Measurements from ENCODE around the gene C6.
"Not testable (repeated sequence)": the region's sequence is repeated elsewhere in the genome, so short reads cannot be mapped to it uniquely, and the experiment has no call there.

The C6 gene

DNA sequence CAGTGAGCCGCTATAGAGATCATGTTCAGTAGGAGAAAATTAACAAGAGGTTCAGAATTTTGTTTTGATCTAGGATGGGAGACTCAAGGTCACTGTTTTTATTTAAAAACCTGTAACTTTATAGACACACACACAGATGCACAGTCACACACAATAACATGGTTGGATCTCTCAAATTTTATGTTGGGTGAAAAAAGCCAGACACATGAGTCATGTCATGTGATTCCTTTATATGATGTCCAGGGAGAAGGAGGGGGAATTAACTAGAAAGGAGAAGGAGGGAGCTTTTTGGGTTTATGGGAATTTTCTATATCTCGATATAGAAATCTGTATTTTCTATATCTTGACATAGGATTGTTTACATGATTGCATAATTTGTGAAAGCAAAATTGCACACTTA is 17.1 kb downstream of the C6 start:
- Histone ChIP-seq H3K9me3 (ENCODE audit: control insufficient read depth, insufficient read depth, low read length) (no peaks in the 10 kb centered on the region), H3K4me3 (ENCODE audit: low read depth, low read length) (no peak overlapping the region), H3K36me3 (ENCODE audit: control insufficient read depth, insufficient read depth, low read length) (no peaks in the 10 kb centered on the region), H3K4me1 (ENCODE audit: control insufficient read depth, insufficient read depth, low read length) (no peaks in the 10 kb centered on the region), H3K27me3 (ENCODE audit: control insufficient read depth, insufficient read depth, low read length) (no peaks in the 10 kb centered on the region), H3K9ac (ENCODE audit: low read depth, low read length) (no peak overlapping the region)

DNA sequence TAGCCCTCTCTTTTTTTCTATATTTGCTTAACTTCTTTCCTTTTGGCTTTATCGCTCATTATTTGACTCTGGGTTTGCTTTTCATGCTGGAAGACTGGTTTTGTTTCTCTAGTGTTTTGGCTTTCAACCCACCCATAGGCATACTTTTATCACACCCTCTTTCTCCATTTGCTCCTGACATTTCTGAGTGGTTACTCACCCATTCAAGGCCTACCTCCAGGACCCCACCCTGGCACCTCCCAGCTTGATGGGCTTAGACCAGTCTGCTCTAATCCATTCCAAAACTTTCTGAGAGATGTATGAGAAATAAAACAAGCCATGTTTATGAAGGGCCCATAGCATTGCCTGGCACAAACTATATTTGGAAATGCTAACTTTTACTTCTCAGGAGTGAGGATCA is 18.1 kb downstream of the C6 start:
- Histone ChIP-seq H3K9ac (ENCODE audit: low read depth, low read length) (no peak overlapping the region), H3K27me3 (ENCODE audit: control insufficient read depth, insufficient read depth, low read length) (no peaks in the 10 kb centered on the region), H3K9me3 (ENCODE audit: control insufficient read depth, insufficient read depth, low read length) (no peaks in the 10 kb centered on the region), H3K4me1 (ENCODE audit: control insufficient read depth, insufficient read depth, low read length) (no peaks in the 10 kb centered on the region), H3K36me3 (ENCODE audit: control insufficient read depth, insufficient read depth, low read length) (no peaks in the 10 kb centered on the region), H3K4me3 (ENCODE audit: low read depth, low read length) (no peak overlapping the region)

DNA sequence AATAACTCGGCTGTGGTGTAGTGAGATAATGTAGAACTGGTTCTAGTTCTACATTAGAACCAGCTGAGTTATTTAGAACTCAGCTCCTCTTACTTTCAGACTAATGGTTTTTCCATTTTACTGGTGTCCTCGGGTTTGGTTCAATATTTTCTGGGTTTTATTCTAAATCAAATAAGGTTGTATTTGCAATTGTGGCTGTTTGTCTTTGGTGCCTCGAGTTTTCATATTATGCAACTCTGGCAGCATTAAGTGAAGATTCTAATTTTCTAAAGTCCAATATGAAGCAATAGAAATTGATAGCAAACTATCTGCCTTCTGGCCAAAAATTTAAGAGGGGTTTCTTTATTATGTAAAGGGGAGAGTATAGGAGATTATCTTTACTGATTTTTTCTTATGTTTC is 19.0 kb downstream of the C6 start:
- Histone ChIP-seq H3K27me3 (ENCODE audit: control insufficient read depth, insufficient read depth, low read length) (no peaks in the 10 kb centered on the region), H3K36me3 (ENCODE audit: control insufficient read depth, insufficient read depth, low read length) (no peaks in the 10 kb centered on the region), H3K9ac (ENCODE audit: low read depth, low read length) (no peak overlapping the region), H3K4me3 (ENCODE audit: low read depth, low read length) (no peak overlapping the region), H3K4me1 (ENCODE audit: control insufficient read depth, insufficient read depth, low read length) (no peaks in the 10 kb centered on the region), H3K9me3 (ENCODE audit: control insufficient read depth, insufficient read depth, low read length) (no peaks in the 10 kb centered on the region)

DNA sequence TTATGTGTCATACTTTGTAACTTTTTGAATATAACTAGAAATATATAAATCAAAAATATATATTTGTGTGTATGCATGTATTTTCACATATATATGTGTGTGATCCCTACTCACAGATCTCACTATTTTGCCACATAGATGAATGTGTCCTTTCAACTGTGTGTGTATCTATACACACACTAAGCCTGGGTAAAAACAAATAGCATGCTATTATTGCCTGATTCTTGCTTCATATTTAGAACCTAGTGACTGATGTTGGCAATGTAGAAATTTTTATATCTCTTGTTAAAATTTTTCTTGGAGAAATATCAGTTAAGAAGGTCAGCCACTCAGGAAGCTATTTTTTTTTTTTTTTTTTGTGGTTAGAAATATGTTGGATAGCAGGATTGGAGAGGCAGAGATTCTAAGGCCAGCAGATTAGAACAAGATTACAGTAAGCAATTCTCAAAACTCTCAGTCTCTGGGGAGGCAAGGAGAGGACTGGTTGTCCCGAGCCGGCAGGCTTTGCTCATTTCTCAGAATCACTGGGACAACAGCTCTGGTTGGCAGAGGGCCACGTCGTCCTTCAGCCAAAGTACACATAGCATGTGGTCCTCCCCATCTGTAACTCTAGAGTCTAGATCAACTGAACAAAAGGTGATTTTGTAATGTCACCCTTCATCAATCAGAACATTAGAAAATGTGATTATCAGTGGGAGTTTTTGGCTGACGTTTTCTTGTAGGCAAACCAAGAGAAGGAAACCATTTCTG is 19.7 kb downstream of the C6 start:
- no peaks in the 10 kb centered on the region for H3K4me1 ChIP-seq (ENCODE audit: control insufficient read depth, insufficient read depth, low read length)
- no peaks in the 10 kb centered on the region for H3K9me3 ChIP-seq (ENCODE audit: control insufficient read depth, insufficient read depth, low read length)
- H3K36me3 ChIP-seq (ENCODE audit: control insufficient read depth, insufficient read depth, low read length): no peaks in the 10 kb centered on the region
- no peaks in the 10 kb centered on the region for H3K27me3 ChIP-seq (ENCODE audit: control insufficient read depth, insufficient read depth, low read length)
- H3K4me3 ChIP-seq (ENCODE audit: low read depth, low read length): no peak overlapping the region
- no peak overlapping the region for H3K9ac ChIP-seq (ENCODE audit: low read depth, low read length)

DNA sequence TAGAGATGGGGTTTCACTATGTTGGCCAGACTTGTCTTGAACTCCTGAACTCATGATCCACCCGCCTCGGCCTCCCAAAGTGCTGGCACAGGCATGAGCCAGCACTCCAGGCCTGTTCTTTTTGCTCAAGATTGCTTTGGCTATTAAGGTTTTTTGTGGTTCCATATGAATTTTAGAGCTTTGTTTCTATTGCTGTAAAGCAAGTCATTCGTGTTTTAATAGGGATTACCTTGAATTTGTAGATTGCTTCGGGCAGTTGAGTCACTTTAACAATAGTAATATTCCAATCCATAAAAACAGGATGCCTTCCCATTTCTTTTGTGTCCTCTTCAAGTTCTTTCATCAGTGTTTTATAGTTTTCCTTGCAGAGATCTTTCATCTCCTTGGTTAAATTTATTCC is 22.1 kb downstream of the C6 start:
- Histone ChIP-seq H3K9me3 (ENCODE audit: control insufficient read depth, insufficient read depth, low read length) (no peaks in the 10 kb centered on the region), H3K27me3 (ENCODE audit: control insufficient read depth, insufficient read depth, low read length) (no peaks in the 10 kb centered on the region), H3K9ac (ENCODE audit: low read depth, low read length) (no peak overlapping the region), H3K4me3 (ENCODE audit: low read depth, low read length) (no peak overlapping the region), H3K36me3 (ENCODE audit: control insufficient read depth, insufficient read depth, low read length) (no peaks in the 10 kb centered on the region), H3K4me1 (ENCODE audit: control insufficient read depth, insufficient read depth, low read length) (no peaks in the 10 kb centered on the region)

DNA sequence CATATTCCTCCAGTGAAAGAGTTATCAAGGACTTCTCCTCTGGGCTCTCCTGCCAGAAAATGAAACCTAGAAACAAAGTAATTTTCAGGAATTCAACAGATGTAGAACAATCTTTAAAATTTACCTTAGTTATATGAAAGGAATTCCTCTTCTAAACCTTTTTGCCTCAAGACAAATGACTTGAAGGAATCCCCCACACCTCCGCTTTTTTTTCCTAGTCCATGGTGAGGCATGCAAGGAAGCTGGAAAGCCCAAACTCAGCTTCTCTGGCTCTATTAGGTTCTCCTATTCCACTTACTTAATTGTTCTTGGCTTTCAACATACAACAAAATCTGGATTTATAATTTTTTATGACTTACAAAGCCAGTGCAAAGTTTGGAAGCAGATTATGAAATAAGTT is 27.2 kb downstream of the C6 start:
- no peaks in the 10 kb centered on the region for H3K36me3 ChIP-seq (ENCODE audit: control insufficient read depth, insufficient read depth, low read length)
- H3K27me3 ChIP-seq (ENCODE audit: control insufficient read depth, insufficient read depth, low read length): no peaks in the 10 kb centered on the region
- H3K9me3 ChIP-seq (ENCODE audit: control insufficient read depth, insufficient read depth, low read length): no peaks in the 10 kb centered on the region
- H3K9ac ChIP-seq (ENCODE audit: low read depth, low read length): no peak overlapping the region
- H3K4me1 ChIP-seq (ENCODE audit: control insufficient read depth, insufficient read depth, low read length): no peaks in the 10 kb centered on the region
- no peak overlapping the region for H3K4me3 ChIP-seq (ENCODE audit: low read depth, low read length)

DNA sequence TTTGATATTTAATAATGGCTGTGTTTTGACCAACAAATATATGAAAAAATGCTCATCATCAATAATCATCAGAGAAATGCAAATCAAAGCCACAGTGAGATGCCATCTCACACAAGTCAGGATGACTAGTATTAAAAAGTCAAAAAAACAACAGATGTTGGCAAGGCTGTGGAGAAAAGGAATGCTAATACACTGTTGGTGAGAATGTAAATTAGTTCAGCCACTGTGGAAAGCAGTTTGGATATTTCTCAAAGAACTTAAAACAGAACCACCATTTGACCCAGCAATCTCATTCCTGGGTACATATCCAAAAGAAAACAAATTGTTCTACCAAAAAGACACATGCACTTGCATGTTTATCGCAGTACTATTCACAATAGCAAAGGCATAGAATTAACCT is 30.0 kb downstream of the C6 start:
- H3K4me1 ChIP-seq (ENCODE audit: control insufficient read depth, insufficient read depth, low read length); H3K36me3 ChIP-seq (ENCODE audit: control insufficient read depth, insufficient read depth, low read length); H3K4me3 ChIP-seq (ENCODE audit: low read depth, low read length); H3K27me3 ChIP-seq (ENCODE audit: control insufficient read depth, insufficient read depth, low read length); H3K9me3 ChIP-seq (ENCODE audit: control insufficient read depth, insufficient read depth, low read length); H3K9ac ChIP-seq (ENCODE audit: low read depth, low read length): not testable (repeated sequence)

DNA sequence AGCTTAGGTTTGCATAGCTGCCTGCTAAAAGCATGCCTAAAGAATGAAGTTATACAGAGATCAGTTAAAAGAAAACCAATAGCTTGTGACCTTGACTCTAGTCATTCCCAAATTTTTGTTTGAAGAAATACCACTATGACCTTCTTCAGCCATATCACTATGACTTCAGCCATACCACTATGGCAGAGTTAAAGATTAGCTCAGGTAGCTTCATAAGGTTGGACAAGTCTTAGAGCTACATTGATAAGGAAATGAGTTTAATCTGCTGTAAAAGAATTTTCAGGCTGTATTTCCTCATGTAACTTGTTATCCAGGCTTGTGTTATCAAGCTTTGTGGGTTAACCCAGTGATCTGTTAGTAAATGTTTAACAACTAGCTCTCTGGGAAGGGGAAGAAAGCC is 30.7 kb downstream of the C6 start:
- no peaks in the 10 kb centered on the region for H3K36me3 ChIP-seq (ENCODE audit: control insufficient read depth, insufficient read depth, low read length)
- no peak overlapping the region for H3K9ac ChIP-seq (ENCODE audit: low read depth, low read length)
- no peaks in the 10 kb centered on the region for H3K9me3 ChIP-seq (ENCODE audit: control insufficient read depth, insufficient read depth, low read length)
- no peak overlapping the region for H3K4me3 ChIP-seq (ENCODE audit: low read depth, low read length)
- no peaks in the 10 kb centered on the region for H3K4me1 ChIP-seq (ENCODE audit: control insufficient read depth, insufficient read depth, low read length)
- no peaks in the 10 kb centered on the region for H3K27me3 ChIP-seq (ENCODE audit: control insufficient read depth, insufficient read depth, low read length)

DNA sequence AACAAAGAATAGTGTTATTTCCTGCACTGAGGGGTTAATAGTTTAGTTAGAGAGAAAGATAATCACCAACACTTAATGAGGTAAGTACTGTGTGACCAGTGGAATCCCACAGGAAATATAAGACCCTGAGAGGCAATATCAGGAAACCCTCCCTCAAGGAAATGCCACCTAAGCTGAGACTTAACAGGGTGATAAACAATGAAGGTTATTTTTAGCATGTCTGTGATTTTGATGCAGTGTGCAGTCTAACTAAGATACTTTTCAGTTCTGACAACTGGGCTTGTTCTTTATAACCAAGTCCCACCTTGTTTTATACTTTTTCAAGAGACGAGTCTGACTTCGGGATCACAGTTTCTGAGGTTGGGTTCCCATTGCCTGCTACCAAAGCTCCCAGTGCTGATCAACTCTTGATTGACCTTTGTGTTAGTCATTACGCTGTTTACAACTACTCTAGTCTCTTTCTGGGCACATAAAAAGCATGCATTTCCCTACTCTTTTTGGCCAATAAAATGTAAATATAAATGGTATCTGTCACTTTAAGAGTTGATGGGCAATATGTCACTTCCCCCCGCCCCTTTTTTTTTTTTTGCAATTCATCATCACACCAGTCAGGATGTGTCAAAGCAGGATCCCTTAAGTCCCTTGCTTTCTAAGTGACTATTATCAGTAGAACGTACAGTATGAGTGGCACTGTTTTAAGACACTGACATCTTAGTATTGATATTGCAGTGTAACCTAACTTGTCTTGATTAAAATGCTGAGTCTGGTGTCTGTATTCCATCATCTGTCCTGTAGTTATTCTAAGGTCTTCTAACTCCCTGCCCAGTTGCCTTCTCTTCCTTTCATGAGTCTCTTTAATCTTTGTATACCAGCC is 31.4 kb downstream of the C6 start:
- no peak overlapping the region for H3K4me3 ChIP-seq (ENCODE audit: low read depth, low read length)
- H3K9ac ChIP-seq (ENCODE audit: low read depth, low read length): no peak overlapping the region
- no peaks in the 10 kb centered on the region for H3K27me3 ChIP-seq (ENCODE audit: control insufficient read depth, insufficient read depth, low read length)
- H3K36me3 ChIP-seq (ENCODE audit: control insufficient read depth, insufficient read depth, low read length): no peaks in the 10 kb centered on the region
- no peaks in the 10 kb centered on the region for H3K9me3 ChIP-seq (ENCODE audit: control insufficient read depth, insufficient read depth, low read length)
- no peaks in the 10 kb centered on the region for H3K4me1 ChIP-seq (ENCODE audit: control insufficient read depth, insufficient read depth, low read length)

DNA sequence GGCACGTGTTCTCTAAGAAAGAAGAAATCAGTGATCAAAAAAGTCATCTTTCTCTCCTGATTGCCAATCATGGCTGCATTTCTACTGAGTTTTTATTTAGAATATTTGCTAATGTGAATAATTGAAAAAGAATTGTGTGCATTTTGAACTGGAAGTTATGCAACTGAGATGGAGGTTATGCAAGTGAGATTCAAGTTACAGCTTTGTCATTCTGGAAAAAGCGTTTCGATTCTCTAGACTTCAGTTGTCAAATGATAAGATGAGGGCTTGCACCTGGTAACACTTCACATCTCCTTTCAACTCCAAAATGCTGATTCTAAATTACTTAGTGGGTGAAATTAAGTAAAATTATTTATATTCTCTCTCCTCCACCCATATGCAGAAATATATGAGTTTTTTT is 36.4 kb downstream of the C6 start:
- no peaks in the 10 kb centered on the region for H3K27me3 ChIP-seq (ENCODE audit: control insufficient read depth, insufficient read depth, low read length)

DNA sequence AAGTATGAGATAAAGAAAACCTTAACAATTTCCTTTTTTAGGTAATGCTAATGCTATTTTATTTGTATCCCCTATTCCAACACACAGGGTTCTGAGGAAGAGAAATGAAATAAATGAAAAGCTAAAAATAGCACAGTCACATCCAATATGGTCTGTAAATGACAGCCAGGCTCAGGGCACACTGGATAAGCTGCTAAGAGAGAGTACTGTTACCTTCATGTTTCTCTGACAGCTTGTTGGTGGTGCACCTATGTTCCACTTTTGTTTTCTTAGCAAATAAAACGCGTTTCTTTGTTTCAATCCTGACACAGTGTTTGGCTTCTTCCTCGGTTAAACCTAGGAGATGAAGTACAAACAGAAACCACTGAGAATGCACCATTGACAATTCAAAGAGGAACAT is 41.3 kb downstream of the C6 start:
- no peaks in the 10 kb centered on the region for H3K36me3 ChIP-seq (ENCODE audit: control insufficient read depth, insufficient read depth, low read length)
- no peaks in the 10 kb centered on the region for H3K27me3 ChIP-seq (ENCODE audit: control insufficient read depth, insufficient read depth, low read length)
- H3K4me1 ChIP-seq (ENCODE audit: control insufficient read depth, insufficient read depth, low read length): no peaks in the 10 kb centered on the region
- H3K9ac ChIP-seq (ENCODE audit: low read depth, low read length): no peak overlapping the region
- no peaks in the 10 kb centered on the region for H3K9me3 ChIP-seq (ENCODE audit: control insufficient read depth, insufficient read depth, low read length)
- no peak overlapping the region for H3K4me3 ChIP-seq (ENCODE audit: low read depth, low read length)

More for the DNA sequence above, 36.4 kb downstream of the C6 start:
- Histone ChIP-seq H3K4me3 (ENCODE audit: low read depth, low read length) (no peak overlapping the region), H3K36me3 (ENCODE audit: control insufficient read depth, insufficient read depth, low read length) (no peaks in the 10 kb centered on the region), H3K9me3 (ENCODE audit: control insufficient read depth, insufficient read depth, low read length) (no peaks in the 10 kb centered on the region), H3K9ac (ENCODE audit: low read depth, low read length) (no peak overlapping the region), H3K4me1 (ENCODE audit: control insufficient read depth, insufficient read depth, low read length) (no peaks in the 10 kb centered on the region)

DNA sequence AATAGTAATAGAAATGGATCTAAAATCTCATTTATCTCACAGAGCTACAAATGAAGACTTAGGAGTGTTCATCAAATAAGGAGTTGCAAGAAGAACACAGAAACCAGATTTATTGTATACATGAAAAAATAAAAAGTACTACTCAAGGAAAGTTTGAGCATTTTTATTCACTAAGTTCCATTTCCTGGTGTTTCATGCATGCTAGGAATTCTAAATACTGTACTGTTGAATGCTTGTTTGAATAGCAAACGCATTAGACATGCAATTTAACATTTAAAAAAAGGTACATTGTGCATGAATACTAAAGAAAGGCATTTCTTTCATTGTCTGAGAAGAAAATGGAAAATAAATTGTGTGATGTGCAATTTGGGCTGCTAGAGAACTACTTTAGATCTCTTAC is 52.1 kb downstream of the C6 start:
- H3K9me3 ChIP-seq (ENCODE audit: control insufficient read depth, insufficient read depth, low read length): no peaks in the 10 kb centered on the region
- H3K4me3 ChIP-seq (ENCODE audit: low read depth, low read length): no peak overlapping the region
- H3K9ac ChIP-seq (ENCODE audit: low read depth, low read length): no peak overlapping the region
- no peaks in the 10 kb centered on the region for H3K4me1 ChIP-seq (ENCODE audit: control insufficient read depth, insufficient read depth, low read length)
- H3K36me3 ChIP-seq (ENCODE audit: control insufficient read depth, insufficient read depth, low read length): no peaks in the 10 kb centered on the region
- no peaks in the 10 kb centered on the region for H3K27me3 ChIP-seq (ENCODE audit: control insufficient read depth, insufficient read depth, low read length)
